ENCODE results near the gene SORL1-AS1.
"Not testable (repeated sequence)": the region's sequence is repeated elsewhere in the genome, so short reads cannot be mapped to it uniquely, and the experiment has no call there.

Gene SORL1-AS1

GRCh38 chr11:121412000-121412587, 40.7 kb downstream of the SORL1-AS1 start:
- intact Hi-C loops (cut with DNase I), result no loop called here
- H3K27me3 ChIP-seq, result no peaks in the 10 kb centered on the region
- H3K9me3 ChIP-seq, result no peaks in the 10 kb centered on the region
- TF ChIP-seq, protein P1, sequence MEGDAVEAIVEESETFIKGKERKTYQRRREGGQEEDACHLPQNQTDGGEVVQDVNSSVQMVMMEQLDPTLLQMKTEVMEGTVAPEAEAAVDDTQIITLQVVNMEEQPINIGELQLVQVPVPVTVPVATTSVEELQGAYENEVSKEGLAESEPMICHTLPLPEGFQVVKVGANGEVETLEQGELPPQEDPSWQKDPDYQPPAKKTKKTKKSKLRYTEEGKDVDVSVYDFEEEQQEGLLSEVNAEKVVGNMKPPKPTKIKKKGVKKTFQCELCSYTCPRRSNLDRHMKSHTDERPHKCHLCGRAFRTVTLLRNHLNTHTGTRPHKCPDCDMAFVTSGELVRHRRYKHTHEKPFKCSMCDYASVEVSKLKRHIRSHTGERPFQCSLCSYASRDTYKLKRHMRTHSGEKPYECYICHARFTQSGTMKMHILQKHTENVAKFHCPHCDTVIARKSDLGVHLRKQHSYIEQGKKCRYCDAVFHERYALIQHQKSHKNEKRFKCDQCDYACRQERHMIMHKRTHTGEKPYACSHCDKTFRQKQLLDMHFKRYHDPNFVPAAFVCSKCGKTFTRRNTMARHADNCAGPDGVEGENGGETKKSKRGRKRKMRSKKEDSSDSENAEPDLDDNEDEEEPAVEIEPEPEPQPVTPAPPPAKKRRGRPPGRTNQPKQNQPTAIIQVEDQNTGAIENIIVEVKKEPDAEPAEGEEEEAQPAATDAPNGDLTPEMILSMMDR (IDR thresholded peaks at IDR 0.05), result no peak
- DNase-seq (no peak), ATAC-seq (peak; percentile 59)
- H3K36me3 ChIP-seq, result no peaks in the 10 kb centered on the region
- H3K4me3 ChIP-seq, result no peak overlapping the region
- H3K27ac ChIP-seq, result no peak overlapping the region
- peaks cover 22% of the 10 kb centered on the region for H3K4me1 ChIP-seq

DNA sequence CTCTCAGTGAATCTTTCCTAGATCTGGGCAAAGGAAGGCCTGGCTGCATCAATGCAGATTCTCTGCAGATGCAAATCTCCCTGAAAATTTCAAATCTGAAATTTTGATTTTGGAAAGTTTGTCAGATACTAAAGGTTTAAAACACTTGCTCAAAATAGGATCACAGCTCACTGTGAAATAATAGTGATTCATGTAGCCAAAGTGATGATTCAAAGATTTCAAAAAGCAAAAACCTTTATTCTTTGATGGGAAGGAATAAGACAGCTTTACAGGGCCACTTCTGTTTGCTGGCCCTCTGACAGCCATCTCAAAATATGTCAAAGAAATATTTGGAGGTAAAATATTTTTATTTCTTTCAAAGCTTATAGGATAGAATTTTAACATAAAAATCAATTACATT, 41.4 kb downstream of the SORL1-AS1 start:
- H3K27me3 ChIP-seq; H3K4me3 ChIP-seq; H3K27ac ChIP-seq; H3K9me3 ChIP-seq; intact Hi-C loops (cut with DNase I); DNase-seq; ATAC-seq; H3K36me3 ChIP-seq: not testable (repeated sequence)
- H3K4me1 ChIP-seq, result peaks cover 15% of the 10 kb centered on the region

DNA sequence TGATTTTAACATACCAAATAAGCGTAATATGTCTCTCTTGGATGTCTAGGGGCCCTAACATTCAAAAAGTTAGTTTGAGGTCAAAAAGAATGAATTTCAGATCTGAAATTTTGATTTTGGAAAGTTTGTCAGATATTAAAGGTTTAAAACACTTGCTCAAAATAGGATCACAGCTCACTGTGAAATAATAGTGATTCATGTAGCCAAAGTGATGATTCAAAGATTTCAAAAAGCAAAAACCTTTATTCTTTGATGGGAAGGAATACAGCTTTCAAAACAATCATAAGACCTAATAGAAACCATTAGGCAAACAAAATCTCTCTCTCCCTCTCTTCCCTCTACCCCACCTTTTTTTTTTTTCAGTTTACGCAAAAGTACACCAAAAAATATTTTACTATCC, 42.7 kb downstream of the SORL1-AS1 start:
- H3K36me3 ChIP-seq; ATAC-seq; intact Hi-C loops (cut with DNase I); H3K4me3 ChIP-seq; H3K27me3 ChIP-seq; DNase-seq; H3K27ac ChIP-seq; H3K4me1 ChIP-seq; H3K9me3 ChIP-seq: not testable (repeated sequence)

DNA sequence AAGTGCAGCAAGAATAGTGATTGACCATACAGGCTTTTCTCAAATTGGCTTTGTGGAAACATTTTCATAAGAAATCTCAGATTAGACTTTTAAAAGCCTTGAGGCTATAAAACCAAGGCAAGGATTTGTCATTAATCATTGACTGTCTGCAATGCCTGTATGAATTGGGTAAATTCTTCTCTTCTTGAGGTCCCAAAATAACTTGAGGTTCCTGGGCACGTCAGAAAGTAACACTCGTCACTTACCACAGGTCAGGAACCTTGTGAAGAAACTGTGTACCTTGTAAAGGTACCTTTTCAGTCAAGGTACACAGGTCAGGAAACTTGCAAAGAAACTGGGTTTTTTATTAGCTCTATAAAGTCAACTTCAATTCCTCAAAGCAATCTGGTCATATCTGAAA, 43.9 kb downstream of the SORL1-AS1 start:
- Histone ChIP-seq H3K9me3 (no peaks in the 10 kb centered on the region), H3K4me3 (no peak overlapping the region), H3K36me3 (no peaks in the 10 kb centered on the region), H3K27ac (no peak overlapping the region), H3K4me1 (no peaks in the 10 kb centered on the region), H3K27me3 (no peaks in the 10 kb centered on the region)
- intact Hi-C loops (cut with DNase I), result no loop called here
- TF ChIP-seq, protein P1 (IDR thresholded peaks at IDR 0.05), result no peak
- DNase-seq (no peak), ATAC-seq (no peak)

DNA sequence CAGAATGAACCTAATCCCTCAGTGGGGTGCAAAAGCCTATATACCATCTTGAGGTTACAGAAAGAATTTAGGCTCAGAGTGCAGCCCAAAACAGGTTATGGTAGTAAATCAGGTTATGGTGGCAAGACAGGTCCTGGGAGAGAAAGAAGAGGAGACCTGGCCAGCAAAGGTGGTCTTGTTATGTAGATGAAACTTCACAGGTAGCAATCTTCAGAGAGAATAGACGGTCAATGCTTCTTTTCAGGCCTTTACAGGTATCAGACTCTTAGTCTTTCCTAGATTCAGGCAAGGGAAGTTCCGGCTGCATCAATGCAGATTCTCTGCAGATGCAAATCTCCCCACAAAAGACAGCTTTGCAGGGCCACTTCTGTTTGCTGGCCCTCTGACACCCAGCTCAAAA, 46.5 kb downstream of the SORL1-AS1 start:
- H3K27me3 ChIP-seq, result no peaks in the 10 kb centered on the region
- intact Hi-C loops (cut with DNase I), result no loop called here
- no peaks in the 10 kb centered on the region for H3K36me3 ChIP-seq
- no peaks in the 10 kb centered on the region for H3K4me1 ChIP-seq
- H3K9me3 ChIP-seq, result no peaks in the 10 kb centered on the region
- ATAC-seq, result no peak
- DNase-seq, result no peak
- H3K27ac ChIP-seq, result no peak overlapping the region
- TF ChIP-seq, protein P1 (IDR thresholded peaks at IDR 0.05), result no peak
- no peak overlapping the region for H3K4me3 ChIP-seq

- TF ChIP-seq, protein P1 (IDR thresholded peaks at IDR 0.05), result no peak
- no peak for DNase-seq
- no peaks in the 10 kb centered on the region for H3K27me3 ChIP-seq
- H3K4me3 ChIP-seq, result no peak overlapping the region
- H3K27ac ChIP-seq, result no peak overlapping the region
- intact Hi-C loops (cut with DNase I), result no loop called here
- H3K9me3 ChIP-seq, result no peaks in the 10 kb centered on the region
- ATAC-seq, result no peak
- no peaks in the 10 kb centered on the region for H3K4me1 ChIP-seq
- no peaks in the 10 kb centered on the region for H3K36me3 ChIP-seq
These were observed 47.1 kb downstream of the SORL1-AS1 start for GRCh38 chr11:121405646-121406045.

DNA sequence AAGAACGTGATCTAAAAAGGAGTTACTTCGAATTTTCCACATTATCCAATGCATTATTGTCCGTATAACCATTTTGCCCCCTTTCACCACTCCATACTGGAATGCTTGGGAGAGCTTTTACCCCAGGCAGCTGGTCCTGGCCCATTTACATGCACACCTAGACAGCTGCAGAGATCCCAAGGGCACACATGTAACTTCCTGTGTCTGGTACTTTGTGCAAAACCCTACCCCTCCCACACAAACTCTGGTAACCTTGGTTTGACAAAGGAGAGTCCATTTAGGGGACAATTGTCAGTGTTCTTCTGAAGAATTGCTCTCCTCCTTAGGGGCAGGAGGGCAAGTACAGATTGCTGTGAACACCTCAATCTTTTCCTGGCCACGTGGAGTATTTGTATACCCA, 58.0 kb downstream of the SORL1-AS1 start:
- Histone ChIP-seq H3K4me3 (no peak overlapping the region), H3K27ac (no peak overlapping the region), H3K9me3 (no peaks in the 10 kb centered on the region), H3K4me1 (no peaks in the 10 kb centered on the region), H3K36me3 (no peaks in the 10 kb centered on the region), H3K27me3 (no peaks in the 10 kb centered on the region)
- intact Hi-C loops (cut with DNase I), result no loop called here
- TF ChIP-seq, protein P1 (IDR thresholded peaks at IDR 0.05), result no peak
- DNase-seq (no peak), ATAC-seq (no peak)
